ENCODE measurements around the gene DOK6. TPM values are rescaled to one million over a fixed set of nuclear protein-coding genes. Genes with fewer than 3 reads are reported as not detected.

Gene DOK6
- total RNA-seq, 1 donor: 3.6 TPM

- Histone ChIP-seq H3K4me3 (ENCODE audit: insufficient read depth, low read length) (no peak overlapping the region), H4K20me1 (ENCODE audit: insufficient read depth, low read length) (no peaks in the 10 kb centered on the region), H2AFZ (ENCODE audit: low read length) (no peak overlapping the region), H3K27me3 (ENCODE audit: insufficient read depth, low read length) (no peaks in the 10 kb centered on the region), H3K9me3 (ENCODE audit: low read depth, low read length) (no peaks in the 10 kb centered on the region), H3K4me1 (ENCODE audit: insufficient read depth, low read length) (no peaks in the 10 kb centered on the region), H3K79me2 (ENCODE audit: insufficient read depth, low read length) (no peaks in the 10 kb centered on the region), H3K27ac (ENCODE audit: low read depth, low read length) (no peak overlapping the region), H3K36me3 (ENCODE audit: insufficient read depth, low read length) (no peaks in the 10 kb centered on the region), H3K4me2 (ENCODE audit: insufficient read depth, low read length) (no peak overlapping the region)
- DNase-seq (ENCODE audit: insufficient read length, low spot score, missing footprints): no peak
- TF ChIP-seq, protein P1, sequence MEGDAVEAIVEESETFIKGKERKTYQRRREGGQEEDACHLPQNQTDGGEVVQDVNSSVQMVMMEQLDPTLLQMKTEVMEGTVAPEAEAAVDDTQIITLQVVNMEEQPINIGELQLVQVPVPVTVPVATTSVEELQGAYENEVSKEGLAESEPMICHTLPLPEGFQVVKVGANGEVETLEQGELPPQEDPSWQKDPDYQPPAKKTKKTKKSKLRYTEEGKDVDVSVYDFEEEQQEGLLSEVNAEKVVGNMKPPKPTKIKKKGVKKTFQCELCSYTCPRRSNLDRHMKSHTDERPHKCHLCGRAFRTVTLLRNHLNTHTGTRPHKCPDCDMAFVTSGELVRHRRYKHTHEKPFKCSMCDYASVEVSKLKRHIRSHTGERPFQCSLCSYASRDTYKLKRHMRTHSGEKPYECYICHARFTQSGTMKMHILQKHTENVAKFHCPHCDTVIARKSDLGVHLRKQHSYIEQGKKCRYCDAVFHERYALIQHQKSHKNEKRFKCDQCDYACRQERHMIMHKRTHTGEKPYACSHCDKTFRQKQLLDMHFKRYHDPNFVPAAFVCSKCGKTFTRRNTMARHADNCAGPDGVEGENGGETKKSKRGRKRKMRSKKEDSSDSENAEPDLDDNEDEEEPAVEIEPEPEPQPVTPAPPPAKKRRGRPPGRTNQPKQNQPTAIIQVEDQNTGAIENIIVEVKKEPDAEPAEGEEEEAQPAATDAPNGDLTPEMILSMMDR (IDR thresholded peaks at IDR 0.05; ENCODE audit: extremely low read depth, low read depth, low read length): no peak
These were observed 274.3 kb downstream of the DOK6 start for GRCh38 chr18:69674966-69675365.

DNA sequence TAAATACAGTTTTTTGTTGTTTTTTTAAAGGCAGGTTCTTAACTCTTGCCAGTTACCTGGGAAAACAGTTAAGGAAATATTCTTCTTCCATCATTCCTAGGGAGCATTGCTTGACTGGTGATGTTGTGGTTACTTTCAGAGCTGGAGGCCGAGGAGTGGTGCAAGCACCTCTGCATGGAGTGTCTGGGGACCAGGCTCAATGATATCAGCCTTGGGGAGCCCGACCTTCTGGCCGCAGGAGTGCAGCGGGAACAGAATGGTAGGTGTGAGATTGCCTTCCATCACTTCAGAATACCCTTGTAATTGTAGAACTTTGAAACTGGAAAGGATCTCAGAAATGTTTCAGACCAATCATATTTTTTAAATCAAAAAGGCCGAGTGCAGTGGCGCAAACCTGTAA is 276.9 kb downstream of the DOK6 start:
- H3K36me3 ChIP-seq (ENCODE audit: insufficient read depth, low read length): no peaks in the 10 kb centered on the region
- H3K9me3 ChIP-seq (ENCODE audit: low read depth, low read length): no peaks in the 10 kb centered on the region
- TF ChIP-seq, protein P1 (IDR thresholded peaks at IDR 0.05; ENCODE audit: extremely low read depth, low read depth, low read length): no peak
- no peak overlapping the region for H3K4me3 ChIP-seq (ENCODE audit: insufficient read depth, low read length)
- no peak overlapping the region for H3K27ac ChIP-seq (ENCODE audit: low read depth, low read length)
- H2AFZ ChIP-seq (ENCODE audit: low read length): no peak overlapping the region
- H3K27me3 ChIP-seq (ENCODE audit: insufficient read depth, low read length): no peaks in the 10 kb centered on the region
- no peak overlapping the region for H3K4me2 ChIP-seq (ENCODE audit: insufficient read depth, low read length)
- no peaks in the 10 kb centered on the region for H3K4me1 ChIP-seq (ENCODE audit: insufficient read depth, low read length)
- H3K79me2 ChIP-seq (ENCODE audit: insufficient read depth, low read length): no peaks in the 10 kb centered on the region
- no peaks in the 10 kb centered on the region for H4K20me1 ChIP-seq (ENCODE audit: insufficient read depth, low read length)
- no peak for DNase-seq (ENCODE audit: insufficient read length, low spot score, missing footprints)

- Histone ChIP-seq H3K36me3 (ENCODE audit: insufficient read depth, low read length) (no peaks in the 10 kb centered on the region), H3K27me3 (ENCODE audit: insufficient read depth, low read length) (no peaks in the 10 kb centered on the region), H3K4me2 (ENCODE audit: insufficient read depth, low read length) (no peak overlapping the region), H3K9me3 (ENCODE audit: low read depth, low read length) (no peaks in the 10 kb centered on the region), H3K79me2 (ENCODE audit: insufficient read depth, low read length) (no peaks in the 10 kb centered on the region), H3K27ac (ENCODE audit: low read depth, low read length) (no peak overlapping the region), H2AFZ (ENCODE audit: low read length) (no peak overlapping the region), H4K20me1 (ENCODE audit: insufficient read depth, low read length) (no peaks in the 10 kb centered on the region), H3K4me1 (ENCODE audit: insufficient read depth, low read length) (no peaks in the 10 kb centered on the region), H3K4me3 (ENCODE audit: insufficient read depth, low read length) (no peak overlapping the region)
- no peak for DNase-seq (ENCODE audit: insufficient read length, low spot score, missing footprints)
- TF ChIP-seq, protein P1 (IDR thresholded peaks at IDR 0.05; ENCODE audit: extremely low read depth, low read depth, low read length): no peak
These were observed 279.4 kb downstream of the DOK6 start for GRCh38 chr18:69680123-69680522.

GRCh38 chr18:69683176-69683575 is 282.5 kb downstream of the DOK6 start:
- DNase-seq (ENCODE audit: insufficient read length, low spot score, missing footprints): no peak
- H2AFZ ChIP-seq (ENCODE audit: low read length): no peak overlapping the region
- no peaks in the 10 kb centered on the region for H3K27me3 ChIP-seq (ENCODE audit: insufficient read depth, low read length)
- H3K27ac ChIP-seq (ENCODE audit: low read depth, low read length): no peak overlapping the region
- H3K4me3 ChIP-seq (ENCODE audit: insufficient read depth, low read length): no peak overlapping the region
- H3K36me3 ChIP-seq (ENCODE audit: insufficient read depth, low read length): no peaks in the 10 kb centered on the region
- H3K4me1 ChIP-seq (ENCODE audit: insufficient read depth, low read length): no peaks in the 10 kb centered on the region
- H3K9me3 ChIP-seq (ENCODE audit: low read depth, low read length): no peaks in the 10 kb centered on the region
- H3K79me2 ChIP-seq (ENCODE audit: insufficient read depth, low read length): no peaks in the 10 kb centered on the region
- H4K20me1 ChIP-seq (ENCODE audit: insufficient read depth, low read length): no peaks in the 10 kb centered on the region
- TF ChIP-seq, protein P1 (IDR thresholded peaks at IDR 0.05; ENCODE audit: extremely low read depth, low read depth, low read length): no peak
- no peak overlapping the region for H3K4me2 ChIP-seq (ENCODE audit: insufficient read depth, low read length)

All from osteoblast (primary cell).